HepG2 (cell line): Measurements from ENCODE around the gene OR2L13. TPM values are rescaled to one million over a fixed set of nuclear protein-coding genes. Genes with fewer than 3 reads are reported as not detected.

Source experiments
- ATAC-seq: fragments of 200-7000 bp; cut with Tn5 transposase; 3 replicates; pipeline ENCODE4 v1.9.1; 2020; ENCODE audit warnings: mild to moderate bottlenecking, moderate library complexity
- Bru-seq: library from RNA; stranded (reverse); fragments of 400-500 nt; gene quantifications from one replicate; lab custom pipeline; 2021; lab: Mats Ljungman, UMichigan
- BruChase-seq, 2 experiments: library from RNA; stranded (reverse); fragments of 400-500 nt; gene quantifications; one replicate each; lab custom pipeline; 2021; lab: Mats Ljungman, UMichigan
- BruUV-seq: library from RNA; stranded (reverse); fragments of 400-500 nt; replicated peaks from 2 replicates; lab custom pipeline; 2021; lab: Mats Ljungman, UMichigan
- CTCF ChIA-PET: fragments of 300-600 bp; formaldehyde crosslinking; extraction: SDS; loops from one replicate; lab custom pipeline; 2021; ENCODE audit warnings: low total read pairs, inconsistent platforms, low intra/inter-chr PET ratio; lab: Yijun Ruan, JAX
- POLR2A ChIA-PET: fragments of 350-600 bp; sonication (Branson Sonifier 250); formaldehyde crosslinking; loops from one replicate; lab custom pipeline; 2020; ENCODE audit warnings: antibody characterized with exemption, inconsistent platforms; lab: Yijun Ruan, JAX
- DNase-seq: peaks from one replicate; pipeline ENCODE4 v3.0.0-alpha.2; 2015; ENCODE audit warnings: low spot score
- FAIRE-seq: peaks from 3 replicates; lab custom pipeline; 2011; peaks lifted over from hg19 to GRCh38; lab: Jason Lieb, UNC
- H2AFZ ChIP-seq: one replicate; pipeline ENCODE4 v1.6.1; 2011; ENCODE audit warnings: low read length, inconsistent platforms
- H3K27ac ChIP-seq: fragments of 300-600 bp; 3 replicates; pipeline ENCODE4 v1.8.0; 2011; ENCODE audit warnings: mixed run types, mild to moderate bottlenecking, mixed read lengths, low read length, inconsistent platforms; ENCODE audit not compliant: insufficient read depth; ENCODE audit errors: extremely low read length
- H3K27me3 ChIP-seq, 2 experiments: fragments of 200-600 bp in 1 of 2; 2 replicates in 1 of 2; 3 replicates in 1 of 2; pipeline versions ENCODE4 v1.6.0 to v1.8.0; 2011; ENCODE audit warnings: low read length in 2 of 2, mild to moderate bottlenecking in 2 of 2, moderate library complexity in 2 of 2, inconsistent platforms in 1 of 2; ENCODE audit not compliant: insufficient read depth in 2 of 2, control insufficient read depth in 1 of 2
- H3K36me3 ChIP-seq, 2 experiments: fragments of 200-600 bp in 1 of 2; replicated peaks in 1 of 2; 2 replicates in 1 of 2; 3 replicates in 1 of 2; pipeline versions ENCODE4 v1.5.1 to v1.8.0; 2011; ENCODE audit warnings: low read length in 2 of 2, inconsistent platforms in 1 of 2; ENCODE audit not compliant: insufficient read depth in 2 of 2, control insufficient read depth in 1 of 2
- H3K4me1 ChIP-seq: 2 replicates; pipeline ENCODE4 v1.5.1; 2012; ENCODE audit warnings: low read length, inconsistent platforms; ENCODE audit not compliant: insufficient read depth
- H3K4me2 ChIP-seq: 2 replicates; pipeline ENCODE4 v1.6.0; 2011; ENCODE audit warnings: low read depth, low read length, inconsistent platforms
- H3K4me3 ChIP-seq, 3 experiments: fragments of 200-600 bp in 1 of 3; sonication (generic), shearing (Covaris generic) in 1 of 3; replicated peaks in 1 of 3; 2 replicates each; pipeline ENCODE4 v1.5.1; 2011 to 2016; ENCODE audit warnings: low read length in 3 of 3, inconsistent platforms in 2 of 3, low read depth in 2 of 3, mild to moderate bottlenecking in 2 of 3, control low read depth in 1 of 3, mixed read lengths in 1 of 3; ENCODE audit not compliant: insufficient read depth in 1 of 3
- H3K79me2 ChIP-seq: one replicate; pipeline ENCODE4 v1.6.1; 2011; ENCODE audit warnings: low read length, inconsistent platforms; ENCODE audit not compliant: insufficient read depth
- H3K9ac ChIP-seq: 2 replicates; pipeline ENCODE4 v1.6.0; 2011; ENCODE audit warnings: mild to moderate bottlenecking, low read depth, low read length, inconsistent platforms; ENCODE audit not compliant: insufficient read depth
- H3K9me3 ChIP-seq: 2 replicates; pipeline ENCODE4 v1.5.1; 2012; ENCODE audit warnings: mild to moderate bottlenecking, low read length
- H4K20me1 ChIP-seq: 2 replicates; pipeline ENCODE4 v1.6.0; 2011; ENCODE audit warnings: inconsistent platforms, mild to moderate bottlenecking, low read length, moderate library complexity; ENCODE audit not compliant: insufficient read depth
- HNF4G ChIP-seq, 2 experiments: sonication (generic) in 1 of 2; formaldehyde crosslinking in 1 of 2; IDR thresholded peaks; 2 replicates each; pipeline versions ENCODE4 v1.4.0 to v1.6.1; 2011 to 2020; ENCODE audit warnings: borderline replicate concordance in 2 of 2, low read depth in 2 of 2, mild to moderate bottlenecking in 2 of 2, low read length in 1 of 2, missing genetic modification reagents in 1 of 2, moderate library complexity in 1 of 2
- ZNF557 ChIP-seq: sonication (generic); formaldehyde crosslinking; IDR thresholded peaks from 2 replicates; pipeline ENCODE4 v1.4.0; 2020; ENCODE audit warnings: missing genetic modification reagents
- ZSCAN12 ChIP-seq: sonication (generic); formaldehyde crosslinking; IDR thresholded peaks from 2 replicates; pipeline ENCODE4 v1.9.0; 2021; ENCODE audit warnings: mild to moderate bottlenecking, missing genetic modification reagents
- WGBS: methylation state at CpG from one replicate; pipeline ENCODE4 v1.1.6; 2017; ENCODE audit warnings: low lambda C conversion rate; 5-methylcytosine and 5-hydroxymethylcytosine counted together
- in situ Hi-C: cut with HindIII; loops from 2 replicates; pipeline ENCODE4 v1.10.0; 2017; ENCODE audit warnings: low pct_unique_long_range_greater_than_20kb; ENCODE audit not compliant: extremely low pct_ligation_motif_present
- intact Hi-C: fragments of 100-400 bp; cut with micrococcal nuclease; formaldehyde crosslinking; loops from one replicate; pipeline ENCODE4 v1.10.0; 2022; ENCODE audit not compliant: unreplicated experiment
- long read RNA-seq, 2 experiments: library from RNA in 1 of 2; library from polyadenylated mRNA in 1 of 2; stranded (forward) in 1 of 2; unstranded in 1 of 2; transcript quantifications; one replicate each; pipeline ENCODE4 v2.0.0, GENCODE V29; 2019 to 2022
- polyA minus RNA-seq, 3 experiments: library from RNA; depleted of rRNA, polyadenylated mRNA; stranded (reverse); fragments of >200 nt; gene quantifications; 2 replicates each; pipeline ENCODE4 v1.2.3, GENCODE V29; 2011; ENCODE audit warnings: low replicate concordance in 1 of 3
- polyA plus RNA-seq, 8 experiments: library from polyadenylated mRNA; depleted of rRNA in 3 of 8; stranded (reverse) in 7 of 8; unstranded in 1 of 8; fragments of >200 nt; fragmentation: Illumina TruSeq in 4 of 8; extraction: Trizol in 4 of 8; gene quantifications; 2 replicates each; pipeline versions ENCODE4 v1.2.1 to v1.2.3, GENCODE V29; 2011 to 2016; ENCODE audit warnings: low read depth in 4 of 8, missing spikeins in 1 of 8, mixed read lengths in 1 of 8; ENCODE audit not compliant: insufficient read depth in 1 of 8
- total RNA-seq, 5 experiments: library from RNA; depleted of rRNA; stranded (reverse); fragments of >200 nt; fragmentation: Illumina TruSeq; extraction: Trizol; gene quantifications; 2 replicates each; pipeline ENCODE4 v1.2.3, GENCODE V29; 2016; ENCODE audit warnings: low read depth in 1 of 5
- TF ChIP-seq, protein P1 (sequence below): sonication (generic); formaldehyde crosslinking; IDR thresholded peaks from 2 replicates; pipeline ENCODE4 v1.8.1; 2023; ENCODE audit warnings: missing genetic modification reagents, mild to moderate bottlenecking, borderline replicate concordance
- TF ChIP-seq, protein P2 (sequence below): IDR thresholded peaks from 2 replicates; pipeline ENCODE4 v1.6.1; 2016; ENCODE audit warnings: low read depth, missing genetic modification reagents, missing compliant biosample characterization
- TF ChIP-seq, protein P3 (sequence below): sonication (generic); formaldehyde crosslinking; IDR thresholded peaks from 2 replicates; pipeline ENCODE4 v1.4.0; 2020; ENCODE audit warnings: mild to moderate bottlenecking, missing genetic modification reagents
- TF ChIP-seq, protein P4 (sequence below): sonication (generic); formaldehyde crosslinking; IDR thresholded peaks from 2 replicates; pipeline ENCODE4 v1.5.1; 2020; ENCODE audit warnings: mild to moderate bottlenecking, missing genetic modification reagents

OR2L13 gene, protein sequence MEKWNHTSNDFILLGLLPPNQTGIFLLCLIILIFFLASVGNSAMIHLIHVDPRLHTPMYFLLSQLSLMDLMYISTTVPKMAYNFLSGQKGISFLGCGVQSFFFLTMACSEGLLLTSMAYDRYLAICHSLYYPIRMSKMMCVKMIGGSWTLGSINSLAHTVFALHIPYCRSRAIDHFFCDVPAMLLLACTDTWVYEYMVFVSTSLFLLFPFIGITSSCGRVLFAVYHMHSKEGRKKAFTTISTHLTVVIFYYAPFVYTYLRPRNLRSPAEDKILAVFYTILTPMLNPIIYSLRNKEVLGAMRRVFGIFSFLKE
- total RNA-seq (2016; rRNA removed; fragmentation: Illumina TruSeq; extraction: Trizol) (not detected in 2 replicates), polyA plus RNA-seq (2011; rRNA removed) (not detected in 2 replicates), polyA minus RNA-seq (2011; rRNA and poly(A)+ RNA removed; ENCODE audit: low replicate concordance) (not detected in 2 replicates), Bru-seq, nascent RNA (not detected), BruChase-seq, experiment 1, labeled RNA remaining after a 6-hour chase (not detected), BruChase-seq, experiment 2, labeled RNA remaining after a 2-hour chase (not detected)
- total RNA-seq (2016; cell fraction: cytosol; rRNA removed; fragmentation: Illumina TruSeq; extraction: Trizol; ENCODE audit: low read depth): not detected in 2 replicates
- not detected in 2 replicates for total RNA-seq (2016; cell fraction: insoluble cytoplasmic fraction; rRNA removed; fragmentation: Illumina TruSeq; extraction: Trizol)
- not detected in 2 replicates for total RNA-seq (2016; cell fraction: membrane; rRNA removed; fragmentation: Illumina TruSeq; extraction: Trizol)
- not detected in 2 replicates for total RNA-seq (2016; cell fraction: nucleus; rRNA removed; fragmentation: Illumina TruSeq; extraction: Trizol)
- polyA plus RNA-seq (2011; cell fraction: cytosol; rRNA removed): not detected in 2 replicates
- polyA plus RNA-seq (2011; cell fraction: nucleus; rRNA removed): not detected in 2 replicates
- not detected in 2 replicates for polyA plus RNA-seq (2012)
- not detected in 2 replicates for polyA plus RNA-seq (2016; cell fraction: cytosol; fragmentation: Illumina TruSeq; extraction: Trizol; ENCODE audit: low read depth)
- polyA plus RNA-seq (2016; cell fraction: insoluble cytoplasmic fraction; fragmentation: Illumina TruSeq; extraction: Trizol; ENCODE audit: low read depth): not detected in 2 replicates
- polyA plus RNA-seq (2016; cell fraction: membrane; fragmentation: Illumina TruSeq; extraction: Trizol; ENCODE audit: low read depth): not detected in 2 replicates
- polyA plus RNA-seq (2016; cell fraction: nucleus; fragmentation: Illumina TruSeq; extraction: Trizol; ENCODE audit: insufficient read depth, low read depth): not detected in 2 replicates
- not detected in 2 replicates for polyA minus RNA-seq (2011; cell fraction: cytosol; rRNA and poly(A)+ RNA removed)
- not detected in 2 replicates for polyA minus RNA-seq (2011; cell fraction: nucleus; rRNA and poly(A)+ RNA removed)
- long read RNA-seq, experiment 1: 0 reads
- long read RNA-seq, experiment 2: 0 reads

DNA sequence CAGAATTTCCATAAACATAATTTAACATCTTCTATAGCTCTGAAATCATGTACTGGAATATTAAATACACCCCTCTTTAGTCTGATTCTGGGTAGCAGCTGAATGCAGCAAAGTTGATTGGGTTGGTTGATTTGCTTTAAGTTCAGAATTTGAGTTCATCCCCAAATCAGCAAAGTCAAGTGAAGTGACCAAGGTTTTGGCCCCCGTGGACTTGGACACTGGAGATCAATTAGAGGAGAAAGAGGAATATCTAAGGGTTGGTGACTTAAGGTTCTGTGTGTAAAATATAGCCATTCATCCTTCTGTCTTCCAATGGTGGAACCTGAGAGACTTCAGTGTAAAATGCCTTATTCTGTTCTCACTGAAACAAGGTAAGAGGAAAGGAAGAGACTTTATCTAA, at the start of gene OR2L13:
Gene OR2L13, plus strand, starts transcription at position 301 of the 400 bp plus-strand sequence. CDS start 4,192 bp downstream, outside the sequence.
- ChIA-PET POLR2A (no interaction called here), CTCF (no interaction called here)
- no peaks in the 10 kb centered on the region for H4K20me1 ChIP-seq
- H3K4me2 ChIP-seq: no peak within 1 kb of the TSS
- ATAC-seq (no peak), FAIRE-seq (no peak), DNase-seq (no peak)
- no peaks in the 10 kb centered on the region for H3K79me2 ChIP-seq
- in situ Hi-C loops: no loop called here
- H3K27ac ChIP-seq: no peak within 1 kb of the TSS
- WGBS: 0% methylated on average over 1 of the region's 1 CpG
- H3K9me3 ChIP-seq: peaks cover 96% of the 10 kb centered on the region
- intact Hi-C loops: loop anchor here (5.0 kb wide), 1 partner anchor 933 kb away; no protein-coding TSS in a partner anchor
- H3K4me1 ChIP-seq: no peaks in the 10 kb centered on the region
- no peak within 1 kb of the TSS for H3K4me3 ChIP-seq
- no peak within 1 kb of the TSS for H3K9ac ChIP-seq
- H2AFZ ChIP-seq: no peak within 1 kb of the TSS
- no peaks in the 10 kb centered on the region for H3K27me3 ChIP-seq
- H3K36me3 ChIP-seq: no peaks in the 10 kb centered on the region
- no TSS peak for BruUV-seq
- TF ChIP-seq HNF4G (IDR thresholded peaks at IDR 0.05; ENCODE audit: borderline replicate concordance, low read depth, low read length) (no peak), HNF4G (CRISPR knock-in tag; IDR thresholded peaks at IDR 0.05; ENCODE audit: borderline replicate concordance, low read depth) (no peak), ZNF557 (CRISPR knock-in tag) (no peak), ZSCAN12 (no peak)
- TF ChIP-seq, protein P1, sequence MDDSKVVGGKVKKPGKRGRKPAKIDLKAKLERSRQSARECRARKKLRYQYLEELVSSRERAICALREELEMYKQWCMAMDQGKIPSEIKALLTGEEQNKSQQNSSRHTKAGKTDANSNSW (CRISPR knock-in tag): no peak
- TF ChIP-seq, protein P2, sequence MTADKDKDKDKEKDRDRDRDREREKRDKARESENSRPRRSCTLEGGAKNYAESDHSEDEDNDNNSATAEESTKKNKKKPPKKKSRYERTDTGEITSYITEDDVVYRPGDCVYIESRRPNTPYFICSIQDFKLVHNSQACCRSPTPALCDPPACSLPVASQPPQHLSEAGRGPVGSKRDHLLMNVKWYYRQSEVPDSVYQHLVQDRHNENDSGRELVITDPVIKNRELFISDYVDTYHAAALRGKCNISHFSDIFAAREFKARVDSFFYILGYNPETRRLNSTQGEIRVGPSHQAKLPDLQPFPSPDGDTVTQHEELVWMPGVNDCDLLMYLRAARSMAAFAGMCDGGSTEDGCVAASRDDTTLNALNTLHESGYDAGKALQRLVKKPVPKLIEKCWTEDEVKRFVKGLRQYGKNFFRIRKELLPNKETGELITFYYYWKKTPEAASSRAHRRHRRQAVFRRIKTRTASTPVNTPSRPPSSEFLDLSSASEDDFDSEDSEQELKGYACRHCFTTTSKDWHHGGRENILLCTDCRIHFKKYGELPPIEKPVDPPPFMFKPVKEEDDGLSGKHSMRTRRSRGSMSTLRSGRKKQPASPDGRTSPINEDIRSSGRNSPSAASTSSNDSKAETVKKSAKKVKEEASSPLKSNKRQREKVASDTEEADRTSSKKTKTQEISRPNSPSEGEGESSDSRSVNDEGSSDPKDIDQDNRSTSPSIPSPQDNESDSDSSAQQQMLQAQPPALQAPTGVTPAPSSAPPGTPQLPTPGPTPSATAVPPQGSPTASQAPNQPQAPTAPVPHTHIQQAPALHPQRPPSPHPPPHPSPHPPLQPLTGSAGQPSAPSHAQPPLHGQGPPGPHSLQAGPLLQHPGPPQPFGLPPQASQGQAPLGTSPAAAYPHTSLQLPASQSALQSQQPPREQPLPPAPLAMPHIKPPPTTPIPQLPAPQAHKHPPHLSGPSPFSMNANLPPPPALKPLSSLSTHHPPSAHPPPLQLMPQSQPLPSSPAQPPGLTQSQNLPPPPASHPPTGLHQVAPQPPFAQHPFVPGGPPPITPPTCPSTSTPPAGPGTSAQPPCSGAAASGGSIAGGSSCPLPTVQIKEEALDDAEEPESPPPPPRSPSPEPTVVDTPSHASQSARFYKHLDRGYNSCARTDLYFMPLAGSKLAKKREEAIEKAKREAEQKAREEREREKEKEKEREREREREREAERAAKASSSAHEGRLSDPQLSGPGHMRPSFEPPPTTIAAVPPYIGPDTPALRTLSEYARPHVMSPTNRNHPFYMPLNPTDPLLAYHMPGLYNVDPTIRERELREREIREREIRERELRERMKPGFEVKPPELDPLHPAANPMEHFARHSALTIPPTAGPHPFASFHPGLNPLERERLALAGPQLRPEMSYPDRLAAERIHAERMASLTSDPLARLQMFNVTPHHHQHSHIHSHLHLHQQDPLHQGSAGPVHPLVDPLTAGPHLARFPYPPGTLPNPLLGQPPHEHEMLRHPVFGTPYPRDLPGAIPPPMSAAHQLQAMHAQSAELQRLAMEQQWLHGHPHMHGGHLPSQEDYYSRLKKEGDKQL (CRISPR knock-in tag): no peak
- TF ChIP-seq, protein P3, sequence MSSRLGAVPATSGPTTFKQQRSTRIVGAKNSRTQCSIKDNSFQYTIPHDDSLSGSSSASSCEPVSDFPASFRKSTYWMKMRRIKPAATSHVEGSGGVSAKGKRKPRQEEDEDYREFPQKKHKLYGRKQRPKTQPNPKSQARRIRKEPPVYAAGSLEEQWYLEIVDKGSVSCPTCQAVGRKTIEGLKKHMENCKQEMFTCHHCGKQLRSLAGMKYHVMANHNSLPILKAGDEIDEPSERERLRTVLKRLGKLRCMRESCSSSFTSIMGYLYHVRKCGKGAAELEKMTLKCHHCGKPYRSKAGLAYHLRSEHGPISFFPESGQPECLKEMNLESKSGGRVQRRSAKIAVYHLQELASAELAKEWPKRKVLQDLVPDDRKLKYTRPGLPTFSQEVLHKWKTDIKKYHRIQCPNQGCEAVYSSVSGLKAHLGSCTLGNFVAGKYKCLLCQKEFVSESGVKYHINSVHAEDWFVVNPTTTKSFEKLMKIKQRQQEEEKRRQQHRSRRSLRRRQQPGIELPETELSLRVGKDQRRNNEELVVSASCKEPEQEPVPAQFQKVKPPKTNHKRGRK (CRISPR knock-in tag): no peak
- TF ChIP-seq, protein P4, sequence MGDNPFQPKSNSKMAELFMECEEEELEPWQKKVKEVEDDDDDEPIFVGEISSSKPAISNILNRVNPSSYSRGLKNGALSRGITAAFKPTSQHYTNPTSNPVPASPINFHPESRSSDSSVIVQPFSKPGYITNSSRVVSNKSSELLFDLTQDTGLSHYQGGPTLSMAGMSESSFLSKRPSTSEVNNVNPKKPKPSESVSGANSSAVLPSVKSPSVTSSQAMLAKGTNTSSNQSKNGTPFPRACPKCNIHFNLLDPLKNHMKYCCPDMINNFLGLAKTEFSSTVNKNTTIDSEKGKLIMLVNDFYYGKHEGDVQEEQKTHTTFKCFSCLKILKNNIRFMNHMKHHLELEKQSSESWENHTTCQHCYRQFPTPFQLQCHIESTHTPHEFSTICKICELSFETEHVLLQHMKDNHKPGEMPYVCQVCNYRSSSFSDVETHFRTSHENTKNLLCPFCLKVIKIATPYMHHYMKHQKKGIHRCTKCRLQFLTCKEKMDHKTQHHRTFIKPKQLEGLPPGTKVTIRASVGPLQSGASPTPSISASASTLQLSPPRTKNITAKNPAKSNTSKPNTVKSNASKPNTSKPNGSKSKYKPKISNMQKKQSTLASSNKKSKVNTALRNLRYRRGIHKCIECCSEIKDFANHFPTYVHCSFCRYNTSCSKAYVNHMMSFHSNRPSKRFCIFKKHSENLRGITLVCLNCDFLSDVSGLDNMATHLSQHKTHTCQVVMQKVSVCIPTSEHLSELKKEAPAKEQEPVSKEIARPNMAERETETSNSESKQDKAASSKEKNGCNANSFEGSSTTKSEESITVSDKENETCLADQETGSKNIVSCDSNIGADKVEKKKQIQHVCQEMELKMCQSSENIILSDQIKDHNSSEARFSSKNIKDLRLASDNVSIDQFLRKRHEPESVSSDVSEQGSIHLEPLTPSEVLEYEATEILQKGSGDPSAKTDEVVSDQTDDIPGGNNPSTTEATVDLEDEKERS: no peak
